ENCODE data around the gene MUC4.

GRCh38 chr3:195763843-195764825, 47.6 kb downstream of the MUC4 start:
- TF ChIP-seq CTCF (IDR thresholded peaks at IDR 0.05) = no peak
- TF ChIP-seq POLR2A (IDR thresholded peaks at IDR 0.05) = no peak

Data from stomach (tissue), 4 donors.